K562 (cell line): ENCODE data around the gene SAE1. TPM values are rescaled to one million over a fixed set of nuclear protein-coding genes. Genes with fewer than 3 reads are reported as not detected.

ENCODE experiments used
- ATAC-seq: fragments of 200-7000 bp; cut with Tn5 transposase; 3 replicates; pipeline ENCODE4 v1.9.1; 2020; ENCODE audit warnings: moderate library complexity
- BruUV-seq: library from RNA; stranded (reverse); fragments of 400-500 nt; replicated peaks from 2 replicates; lab custom pipeline; 2021; lab: Mats Ljungman, UMichigan
- CTCF ChIA-PET: fragments of 300-600 bp; formaldehyde crosslinking; extraction: SDS; loops from one replicate; lab custom pipeline; 2021; ENCODE audit warnings: low intra/inter-chr PET ratio; lab: Yijun Ruan, JAX
- POLR2A ChIA-PET: fragments of 300-600, 350-650 bp; sonication (Branson Sonifier 250); formaldehyde crosslinking; extraction: SDS; loops from one replicate; lab custom pipeline; 2021; ENCODE audit warnings: antibody characterized with exemption, inconsistent platforms; lab: Yijun Ruan, JAX
- DNase-seq, 4 experiments: peaks; one replicate each; pipeline versions ENCODE4 v3.0.0 to v3.0.0-alpha.2; 2011 to 2018; ENCODE audit warnings: low spot score in 3 of 4, mixed read lengths in 3 of 4; ENCODE audit errors: extremely low read depth in 1 of 4
- FAIRE-seq: peaks from 2 replicates; lab custom pipeline; 2011; peaks lifted over from hg19 to GRCh38; lab: Jason Lieb, UNC
- H2AFZ ChIP-seq: 2 replicates; pipeline ENCODE4 v1.6.0; 2011; ENCODE audit warnings: low read depth, low read length, control low read depth, inconsistent platforms
- H3K27ac ChIP-seq: fragments of 200-600 bp; 3 replicates; pipeline ENCODE4 v1.8.0; 2011; ENCODE audit warnings: low read depth, mild to moderate bottlenecking, control low read depth, inconsistent platforms, low read length, moderate library complexity, mixed read lengths; ENCODE audit errors: extremely low read depth
- H3K27me3 ChIP-seq, 2 experiments: fragments of 300-600 bp in 1 of 2; 2 replicates in 1 of 2; 3 replicates in 1 of 2; pipeline versions ENCODE4 v1.6.0 to v1.8.0; 2011; ENCODE audit warnings: inconsistent platforms in 2 of 2, low read length in 2 of 2, mild to moderate bottlenecking in 1 of 2, mixed read lengths in 1 of 2, moderate library complexity in 1 of 2; ENCODE audit not compliant: control insufficient read depth in 2 of 2, insufficient read depth in 2 of 2
- H3K36me3 ChIP-seq: fragments of 300-600 bp; 3 replicates; pipeline ENCODE4 v1.8.0; 2011; ENCODE audit warnings: mild to moderate bottlenecking, low read length, inconsistent platforms; ENCODE audit not compliant: control insufficient read depth, insufficient read depth
- H3K4me1 ChIP-seq, 2 experiments: fragments of 200-600 bp in 1 of 2; replicated peaks in 1 of 2; 2 replicates in 1 of 2; 3 replicates in 1 of 2; pipeline versions ENCODE4 v1.5.1 to v1.8.0; 2011; ENCODE audit warnings: inconsistent platforms in 2 of 2, low read length in 2 of 2, mild to moderate bottlenecking in 1 of 2, mixed read lengths in 1 of 2, moderate library complexity in 1 of 2; ENCODE audit not compliant: control insufficient read depth in 2 of 2, insufficient read depth in 2 of 2
- H3K4me2 ChIP-seq: 2 replicates; pipeline ENCODE4 v1.6.1; 2011; ENCODE audit warnings: low read length, control low read depth, inconsistent platforms, mixed read lengths; ENCODE audit not compliant: insufficient read depth
- H3K4me3 ChIP-seq: fragments of 200-600 bp; sonication (generic), shearing (Covaris generic); 2 replicates; pipeline ENCODE4 v1.5.1; 2016; ENCODE audit warnings: control low read depth, inconsistent platforms
- H3K79me2 ChIP-seq: fragments of 200-600 bp; 3 replicates; pipeline ENCODE4 v1.8.0; 2011; ENCODE audit warnings: low read length, inconsistent platforms; ENCODE audit not compliant: control insufficient read depth, insufficient read depth
- H3K9ac ChIP-seq, 2 experiments: 2 replicates each; pipeline versions ENCODE4 v1.6.0 to v1.6.1; 2011; ENCODE audit warnings: low read depth in 2 of 2, low read length in 2 of 2, control low read depth in 1 of 2, inconsistent platforms in 1 of 2, mild to moderate bottlenecking in 1 of 2, mixed read lengths in 1 of 2; ENCODE audit not compliant: insufficient read depth in 1 of 2
- H3K9me1 ChIP-seq: one replicate; pipeline ENCODE4 v1.6.0; 2011; ENCODE audit warnings: inconsistent platforms, mild to moderate bottlenecking, low read length, moderate library complexity; ENCODE audit not compliant: control insufficient read depth, insufficient read depth
- H3K9me3 ChIP-seq: replicated peaks from 2 replicates; pipeline ENCODE4 v1.5.1; 2011; ENCODE audit warnings: low read depth, low read length, inconsistent platforms; ENCODE audit not compliant: control insufficient read depth, insufficient read depth
- H4K20me1 ChIP-seq: replicated peaks from 2 replicates; pipeline ENCODE4 v1.6.1; 2011; ENCODE audit warnings: low read length, inconsistent platforms, mixed read lengths; ENCODE audit not compliant: control insufficient read depth, insufficient read depth
- C11orf30 ChIP-seq: fragments of 450-650 bp; IDR thresholded peaks from 2 replicates; pipeline ENCODE4 v1.6.1; 2016; ENCODE audit warnings: low read depth, mild to moderate bottlenecking
- MAFF ChIP-seq: IDR thresholded peaks from 2 replicates; pipeline ENCODE4 v1.6.1; 2012; ENCODE audit warnings: low read length, improper control_type of control experiment
- MAFG ChIP-seq: fragments of 450-650 bp; conservative IDR thresholded peaks from 2 replicates; pipeline ENCODE4 v1.6.1; 2016; ENCODE audit warnings: missing genetic modification characterization, missing compliant biosample characterization
- MAFK ChIP-seq: IDR thresholded peaks from 2 replicates; pipeline ENCODE4 v1.6.1; 2011; ENCODE audit warnings: low read length, improper control_type of control experiment
- NCOA4 ChIP-seq: fragments of 450-650 bp; IDR thresholded peaks from 2 replicates; pipeline ENCODE4 v1.6.1; 2018; ENCODE audit warnings: mild to moderate bottlenecking; ENCODE audit not compliant: partially characterized antibody
- POLR2B ChIP-seq: fragments of 450-650 bp; IDR thresholded peaks from 2 replicates; pipeline ENCODE4 v1.6.1; 2018; ENCODE audit warnings: low read depth; ENCODE audit not compliant: partially characterized antibody
- ZNF316 ChIP-seq: fragments of 450-650 bp; IDR thresholded peaks from 2 replicates; pipeline ENCODE4 v1.6.1; 2016
- ZNF347 ChIP-seq: fragments of 450-650 bp; formaldehyde crosslinking; IDR thresholded peaks from 2 replicates; pipeline ENCODE4 v1.4.0; 2020; ENCODE audit warnings: low read depth, mild to moderate bottlenecking, moderate library complexity
- ZSCAN32 ChIP-seq: fragments of 450-650 bp; formaldehyde crosslinking; IDR thresholded peaks from 2 replicates; pipeline ENCODE4 v1.4.0; 2020; ENCODE audit warnings: mild to moderate bottlenecking, moderate library complexity
- WGBS: fragments of 100-300 bp; shearing (Covaris generic); methylation state at CpG from one replicate; pipeline ENCODE4 v1.1.6; 2016; ENCODE audit warnings: low coverage, mixed read lengths; ENCODE audit not compliant: insufficient coverage; ENCODE audit errors: missing lambda C conversion rate; 5-methylcytosine and 5-hydroxymethylcytosine counted together
- in situ Hi-C: fragments of 300-500 bp; cut with MboI; formaldehyde crosslinking; loops from 4 replicates; pipeline ENCODE4 v1.15.0; 2018; ENCODE audit warnings: inconsistent platforms, mixed read lengths
- intact Hi-C: fragments of 100-400 bp; cut with micrococcal nuclease; formaldehyde crosslinking; loops from 2 replicates; pipeline ENCODE4 v1.14.2; 2022
- polyA plus RNA-seq, 8 experiments: library from polyadenylated mRNA; depleted of rRNA in 4 of 8; stranded (reverse) in 5 of 8; unstranded in 3 of 8; fragments of >200 nt; fragmentation: Nextera tagmentation in 2 of 8; fragmentation: Illumina TruSeq in 1 of 8; extraction: Ambion mirVana in 2 of 8; extraction: Trizol in 1 of 8; gene quantifications; 2 replicates each; pipeline versions ENCODE4 v1.2.1 to v1.2.3, GENCODE V29; 2011 to 2014; ENCODE audit warnings: inconsistent platforms in 1 of 8, missing spikeins in 1 of 8
- total RNA-seq, 7 experiments: library from RNA; depleted of rRNA in 6 of 7; stranded (reverse); fragments of >200 nt in 6 of 7; fragmentation: Illumina TruSeq in 2 of 7; extraction: Trizol in 2 of 7; gene quantifications; 2 replicates each; pipeline versions ENCODE4 v1.2.1 to v1.2.3, GENCODE V29; 2011 to 2021; ENCODE audit warnings: low replicate concordance in 1 of 7

SAE1 gene
- total and polyA plus RNA-seq, 9 of the 15 experiments (the other 6 are each of a cell fraction or from before 2014, with no cell fraction given), result 82.8 to 299 (median 217) TPM

GRCh38 chr19:47161876-47162489 lies 31.3 kb downstream of the SAE1 start:
- Histone ChIP-seq H3K9me3 (no peaks in the 10 kb centered on the region), H3K27me3 (no peaks in the 10 kb centered on the region), H3K4me1 (peaks cover 0 to 10% of the 10 kb centered on the region in 2 experiments; a peak in 3 of 5 replicates), H3K79me2 (peaks cover 31% of the 10 kb centered on the region), H3K9me1 (no peaks in the 10 kb centered on the region), H4K20me1 (no peaks in the 10 kb centered on the region), H3K9ac (no peak overlapping the region), H3K36me3 (peaks cover 76% of the 10 kb centered on the region), H3K27ac (no peak overlapping the region), H3K4me3 (no peak overlapping the region), H2AFZ (no peak overlapping the region), H3K4me2 (no peak overlapping the region)
- ChIA-PET POLR2A (interaction anchor here (0.7 to 1.6 kb wide), 3 partner anchors 11 to 378 kb away, joined by 3 to 5 read pairs (median 4); no protein-coding TSS in a partner anchor), CTCF (no interaction called here)
- BruUV-seq, result no TSS peak
- in situ Hi-C loops (no loop called here), intact Hi-C loops (no loop called here)
- TF ChIP-seq MAFF (peak; percentile 76), ZSCAN32 (CRISPR knock-in tag) (no peak), MAFK (peak; percentile 72; the same call in 1 of the 2 replicates), ZNF316 (peak; percentile 94), POLR2B (no peak), NCOA4 (no peak), MAFG (peak; percentile 79), ZNF347 (CRISPR knock-in tag) (no peak), C11orf30 (peak; percentile 88)
- no peak for FAIRE-seq
- WGBS, result 53% methylated on average over 3 of the region's 3 CpGs
- DNase-seq, result no peak
- no peak for ATAC-seq
